ENCODE measurements around the gene MYOZ2. TPM values are rescaled to one million over a fixed set of nuclear protein-coding genes. Genes with fewer than 3 reads are reported as not detected.

Gene MYOZ2
- not detected in 5 replicates for total RNA-seq (2022; extraction: Qiagen RNA extraction; ENCODE audit: low read depth)

DNA sequence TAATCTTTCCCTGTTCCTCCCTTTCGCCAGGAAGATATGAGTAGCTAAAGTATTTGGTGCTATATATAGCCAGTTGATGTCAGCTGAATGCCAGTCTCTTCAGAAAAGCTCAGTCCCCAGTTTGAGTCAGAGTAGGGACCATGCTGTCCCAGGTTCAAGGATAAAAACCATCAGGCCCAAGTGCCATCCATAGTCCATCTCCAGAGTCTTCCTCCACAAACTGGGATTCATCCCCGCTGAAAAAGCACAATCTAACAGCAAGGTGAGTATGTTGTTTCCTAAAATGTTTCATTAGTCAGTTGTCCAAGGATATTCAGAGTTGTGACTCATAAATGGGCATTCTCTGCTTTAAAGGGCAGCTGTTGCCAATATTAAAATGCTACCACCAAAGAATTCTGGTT is at the start of gene MYOZ2:
MYOZ2 (plus strand) TSS at position 112 of the 401 bp plus-strand sequence. CDS start 694 bp downstream, outside the sequence.

DNA sequence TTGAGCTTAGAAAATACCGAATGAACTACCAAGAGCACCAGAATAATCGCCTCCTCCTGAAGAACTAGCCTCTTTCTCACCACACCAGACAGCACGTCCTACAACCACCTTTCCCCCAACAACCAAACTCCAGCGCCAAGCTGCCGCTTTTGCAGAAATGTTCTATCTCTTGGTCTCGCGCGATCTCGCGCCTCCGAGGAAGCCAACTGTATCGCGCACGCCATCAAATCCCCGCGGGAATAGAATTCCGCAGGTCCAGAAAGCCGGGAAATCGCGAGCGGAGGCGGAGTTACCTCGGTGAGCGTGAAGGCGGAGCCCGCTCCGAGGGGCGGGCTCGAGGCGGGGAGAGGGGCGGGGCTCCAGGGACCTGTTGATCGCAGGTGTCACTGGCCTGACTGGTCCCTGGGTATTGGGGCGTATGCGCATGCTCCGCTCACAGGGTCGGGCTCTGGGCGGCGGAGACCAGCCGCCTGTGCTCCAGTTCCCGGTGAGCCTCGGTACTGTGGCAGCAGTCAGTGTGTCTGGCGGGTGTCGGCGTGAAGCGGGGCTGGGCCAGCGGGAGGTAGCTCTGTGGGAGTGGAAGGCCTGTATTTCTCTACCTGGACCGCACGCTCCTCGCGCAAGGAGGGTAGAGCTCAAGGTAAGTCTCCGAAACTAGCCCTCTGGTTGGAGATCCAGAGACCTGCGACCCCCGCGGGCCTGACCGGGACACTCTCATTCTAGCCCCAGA is 76.8 kb downstream of the MYOZ2 start, which contains the start of gene USP53:
USP53 (plus strand) TSS at position 480 of the 730 bp plus-strand sequence. CDS start 27,047 bp downstream, outside the sequence.

Other genes starting within 250 kb of the MYOZ2 start
- 0.73 to 1.3 TPM (median 1.1 TPM) in 5 replicates for gene SYNPO2, start 247.0 kb upstream of the MYOZ2 start, total RNA-seq (2022; extraction: Qiagen RNA extraction; ENCODE audit: low read depth)
- 7.3 to 11.9 TPM (median 10.5 TPM) in 5 replicates for gene USP53, start 76.9 kb downstream of the MYOZ2 start, total RNA-seq (2022; extraction: Qiagen RNA extraction; ENCODE audit: low read depth)
- gene FABP2, start 186.3 kb downstream of the MYOZ2 start, total RNA-seq (2022; extraction: Qiagen RNA extraction; ENCODE audit: low read depth), result not detected in 5 replicates